NCI-H1105 treated with DMSO at 0.1 percent for 48 hours (cell line): ENCODE results near the gene GSK3B.
"Not testable (repeated sequence)": the region's sequence is repeated elsewhere in the genome, so short reads cannot be mapped to it uniquely, and the experiment has no call there.

Source experiments
- DNase-seq: peaks from one replicate; lab custom pipeline; 2025; lab: John Stamatoyannopoulos, UW

The GSK3B gene

DNA sequence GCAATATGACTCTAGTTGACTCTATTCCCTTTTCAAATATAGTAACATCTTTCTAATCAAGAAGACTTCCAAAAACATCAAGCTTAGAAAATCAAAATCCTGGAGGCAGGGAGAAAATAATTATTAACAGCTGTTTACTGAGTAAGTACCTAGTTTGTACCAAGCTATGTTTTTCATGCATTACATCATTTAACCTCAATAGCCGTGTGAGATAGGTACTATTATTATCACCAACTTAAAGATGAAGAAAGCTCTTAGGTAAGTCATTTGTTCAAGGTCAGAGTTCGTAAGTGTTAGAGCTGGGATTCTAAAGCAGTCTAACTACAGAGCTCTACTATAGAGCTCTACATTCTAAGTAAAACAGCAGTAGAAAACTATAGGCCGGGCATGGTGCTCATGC lies 41.6 kb downstream of the GSK3B start:
- DNase-seq = no peak

DNA sequence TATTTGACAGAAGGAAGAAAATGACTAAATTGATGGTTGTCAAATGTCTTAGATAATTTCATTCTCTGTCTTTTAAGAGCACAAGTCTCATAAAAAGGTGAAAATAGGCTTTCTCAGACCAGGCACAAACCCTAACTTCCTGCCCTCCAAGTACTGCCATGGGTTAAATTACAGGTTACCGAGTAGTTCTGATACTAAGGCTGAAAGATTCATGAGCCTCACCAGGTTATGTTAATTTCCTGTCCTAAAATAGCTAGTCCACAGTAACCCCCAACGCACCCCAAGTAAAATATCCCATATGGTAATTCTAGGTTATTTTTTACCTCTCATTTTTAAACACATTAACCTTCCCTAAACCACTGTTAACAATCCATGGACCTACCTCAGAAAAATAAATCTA lies 42.0 kb downstream of the GSK3B start:
- no peak for DNase-seq

DNA sequence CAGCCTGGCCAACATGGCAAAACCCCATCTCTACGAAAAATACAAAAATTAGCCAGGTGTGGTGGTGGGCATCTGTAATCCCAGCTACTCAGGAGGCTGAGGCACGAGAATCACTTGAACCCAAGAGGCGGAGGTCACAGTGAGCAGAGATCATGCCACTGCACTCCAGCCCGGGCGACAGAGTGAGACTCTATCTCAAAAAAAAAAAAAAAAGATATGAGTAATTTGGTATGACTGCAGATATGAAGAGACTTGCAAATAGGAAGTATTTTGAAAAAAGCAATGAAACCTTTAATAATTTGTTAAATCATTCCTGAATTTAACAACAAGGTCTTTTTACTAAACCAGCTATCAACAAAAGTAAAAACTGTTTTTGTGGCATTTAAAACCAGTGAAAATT lies 42.7 kb downstream of the GSK3B start:
- DNase-seq = not testable (repeated sequence)

DNA sequence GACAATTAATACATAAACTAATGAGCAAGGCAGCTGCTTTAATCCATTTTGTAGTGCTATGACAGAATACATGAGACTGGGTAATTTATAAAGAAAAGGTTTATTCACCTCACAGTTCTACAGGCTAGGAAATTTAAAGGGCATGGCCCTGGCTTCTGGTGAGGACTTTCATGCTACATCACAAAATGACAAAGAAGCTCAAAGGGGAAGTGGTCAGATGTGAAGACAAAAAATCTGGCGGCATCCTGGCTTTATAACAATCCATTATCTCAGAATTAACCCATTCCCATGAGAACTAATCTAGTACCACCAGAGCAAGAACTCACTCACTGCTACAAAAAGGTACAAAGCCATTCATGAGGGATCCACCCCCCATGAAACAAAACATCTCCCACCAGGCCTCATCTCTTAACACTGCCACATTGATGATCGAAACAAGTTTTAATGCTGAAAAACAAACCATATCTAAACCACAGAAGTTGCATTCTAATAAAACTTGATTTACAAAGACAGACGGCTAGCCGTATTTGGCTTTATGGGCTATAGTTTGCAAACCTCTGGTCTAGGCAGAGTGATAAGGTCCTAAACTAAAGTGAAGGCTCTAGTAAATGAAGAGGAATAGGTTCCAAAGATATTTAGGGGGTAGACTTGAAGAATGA lies 44.2 kb downstream of the GSK3B start:
- no peak for DNase-seq

DNA sequence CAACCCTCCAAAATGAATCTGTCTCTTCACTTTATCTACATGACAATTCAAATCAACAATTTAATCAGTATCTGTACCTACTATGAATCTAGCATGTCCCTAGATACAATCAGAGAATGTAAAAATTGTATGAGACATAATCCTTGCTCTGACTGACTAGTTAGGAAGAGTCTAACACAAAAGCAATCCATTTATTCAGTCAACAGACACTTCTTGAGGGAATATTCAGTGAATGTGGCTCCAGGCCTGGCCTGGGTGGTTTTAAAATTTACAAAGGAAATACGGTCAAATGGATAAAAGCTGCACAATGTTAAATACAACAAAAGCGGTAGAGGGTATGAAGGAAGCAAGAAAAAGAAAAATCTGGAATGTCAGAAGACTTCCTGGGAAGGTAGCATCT lies 45.2 kb downstream of the GSK3B start:
- DNase-seq = no peak

DNA sequence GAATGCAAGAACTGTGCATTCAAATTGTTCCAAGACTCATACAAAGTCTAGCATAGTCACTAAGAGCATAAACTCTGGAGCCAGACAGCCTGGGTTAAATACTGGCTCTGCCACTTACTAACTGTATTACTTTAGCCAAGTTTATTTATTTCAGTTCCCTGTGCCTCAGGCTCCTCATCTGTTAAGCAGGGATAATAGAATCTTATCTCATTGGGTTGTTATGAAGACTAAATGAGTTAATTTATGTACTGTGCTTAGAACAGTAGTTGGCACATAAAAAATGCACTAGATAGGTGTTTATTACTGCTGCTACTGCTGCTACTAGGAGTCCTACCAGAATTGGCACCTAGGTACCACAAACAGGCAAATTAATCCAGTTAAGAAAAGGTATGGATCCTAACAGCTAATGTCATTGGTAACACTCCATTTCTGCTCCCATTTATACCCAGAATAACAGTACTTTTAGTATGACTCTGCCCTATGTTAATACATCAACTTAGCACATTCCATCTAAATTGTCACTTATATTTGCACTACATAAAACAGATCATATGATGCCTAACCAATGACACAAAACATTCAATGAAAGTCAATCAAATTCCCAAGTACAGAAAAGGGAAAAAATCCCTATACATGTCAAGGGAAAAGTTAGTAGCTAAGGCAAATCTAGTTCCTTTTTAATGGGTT lies 45.7 kb downstream of the GSK3B start:
- no peak for DNase-seq

DNA sequence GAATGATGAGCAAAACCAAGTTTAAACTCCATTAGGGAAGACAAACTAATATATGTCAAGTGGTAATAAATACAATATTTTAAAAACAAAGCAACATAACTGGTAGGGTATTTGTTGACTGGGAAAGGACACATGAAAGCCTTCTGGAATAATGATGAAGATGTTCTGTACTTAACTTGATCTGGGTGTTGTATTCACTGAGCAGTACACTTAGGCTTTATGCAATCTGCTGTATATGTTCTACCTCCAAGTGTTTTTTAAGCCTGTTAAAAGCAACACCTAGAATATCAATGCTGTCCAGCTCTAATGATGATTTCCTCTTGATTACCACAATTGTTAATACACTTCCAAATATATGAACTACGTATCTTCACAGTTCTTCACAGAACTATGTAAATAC lies 46.6 kb downstream of the GSK3B start:
- DNase-seq = no peak

DNA sequence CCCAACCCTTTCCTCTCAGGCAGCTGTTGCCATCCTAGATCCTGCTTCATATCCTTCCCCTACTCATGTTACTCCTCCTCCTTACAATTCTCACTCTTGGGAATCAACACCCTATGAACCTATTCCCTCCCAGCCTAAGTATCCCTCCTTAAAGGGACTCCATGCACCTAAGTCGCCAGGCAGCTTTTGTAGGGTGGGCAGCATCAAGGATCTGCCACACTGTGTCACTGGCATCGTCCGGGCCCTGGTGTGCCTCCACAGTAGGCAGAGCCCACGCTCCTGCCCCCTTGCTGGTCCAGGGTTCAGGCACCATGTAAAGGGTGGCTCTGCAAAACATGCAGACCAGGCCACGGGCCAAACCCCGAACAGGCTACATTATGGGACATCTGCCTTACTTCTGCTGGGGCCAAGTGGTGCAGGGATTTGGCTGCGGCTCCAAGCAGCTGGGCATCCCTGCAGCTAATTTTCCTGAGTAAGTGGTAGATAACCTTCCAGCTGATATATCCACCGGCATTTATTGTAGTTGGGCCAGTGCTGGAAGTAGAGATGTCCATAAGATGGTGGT lies 53.4 kb downstream of the GSK3B start:
- DNase-seq = no peak

DNA sequence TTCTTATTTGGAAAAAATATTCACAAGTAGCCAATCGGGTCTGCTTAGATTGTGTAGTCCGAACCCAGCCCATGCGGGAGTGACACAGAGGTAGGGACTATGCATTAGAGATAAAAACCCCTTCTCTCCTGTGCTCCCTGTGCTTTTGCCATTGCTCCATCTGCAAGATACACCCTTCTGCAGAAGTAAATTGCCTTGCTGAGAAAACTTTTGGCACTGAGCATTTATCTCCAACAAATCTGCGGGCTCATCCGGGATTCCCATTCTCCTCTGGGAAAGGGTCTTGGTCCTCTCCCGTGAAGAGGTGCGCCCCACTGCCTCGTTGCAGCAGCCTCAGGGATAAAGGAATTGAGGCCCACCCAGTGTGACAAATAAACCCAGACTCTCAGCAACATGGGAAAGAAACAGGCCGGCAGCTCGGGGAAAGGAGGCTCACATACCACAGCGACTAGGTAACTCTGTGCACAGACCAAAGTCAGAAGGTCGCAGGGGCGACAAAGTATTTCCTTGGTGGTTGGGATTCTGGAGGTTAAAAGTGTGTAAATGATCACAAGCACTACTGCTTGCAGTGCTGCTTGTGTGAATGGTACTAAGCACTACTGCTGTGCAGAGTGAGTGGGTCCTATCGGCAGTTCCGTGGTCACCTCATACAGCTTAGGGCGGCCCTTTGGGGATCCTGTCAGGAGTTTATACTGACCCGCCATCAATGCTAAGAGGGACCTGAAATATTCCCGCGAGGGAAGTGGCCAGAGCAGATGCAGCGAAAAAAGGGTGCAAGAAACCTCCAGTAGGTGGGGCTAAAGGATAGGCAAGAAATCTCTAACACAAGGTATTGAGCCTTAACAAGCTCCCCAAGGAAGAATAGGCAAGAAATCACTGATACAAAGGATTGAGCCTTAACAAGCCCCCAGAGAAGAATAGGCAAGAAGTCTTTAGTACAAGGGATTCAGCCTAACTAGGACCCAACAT lies 54.3 kb downstream of the GSK3B start:
- DNase-seq = no peak

DNA sequence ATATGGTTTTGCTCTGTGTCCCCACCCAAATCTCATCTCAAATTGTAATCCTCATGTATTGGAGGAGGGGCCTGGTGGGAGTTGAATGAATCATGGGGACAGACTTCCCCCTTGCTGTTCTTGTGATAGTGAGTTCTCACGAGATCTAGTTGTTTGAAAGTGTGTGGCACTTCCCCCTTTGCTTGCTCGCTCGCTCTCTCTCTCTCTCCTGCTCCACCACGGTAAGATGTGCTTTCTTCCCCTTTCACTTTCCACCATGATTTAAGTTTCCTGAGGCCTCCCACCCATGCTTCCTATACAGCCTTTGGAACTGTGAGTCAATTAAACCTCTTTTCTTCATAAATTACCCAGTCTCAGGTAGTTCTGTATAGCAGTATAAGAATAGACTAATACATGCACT lies 60.7 kb downstream of the GSK3B start:
- DNase-seq = no peak

DNA sequence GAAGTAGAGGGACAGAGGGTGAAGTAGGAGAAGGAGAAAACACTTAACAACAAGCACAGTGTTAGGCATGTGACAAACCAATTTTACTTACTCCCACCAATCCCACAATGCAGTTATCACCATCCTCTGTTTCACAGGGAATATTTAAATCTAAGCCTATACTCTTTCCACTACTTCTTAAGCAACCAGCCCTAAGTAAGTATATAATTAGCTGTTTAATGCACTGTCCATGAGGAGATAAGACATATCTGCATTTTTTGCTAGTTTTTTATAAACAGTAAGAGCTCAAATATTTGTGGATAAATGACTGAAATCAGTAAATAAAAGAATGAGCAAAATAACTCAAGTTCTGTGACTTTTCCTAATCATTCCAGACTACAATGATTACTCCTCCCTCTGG lies 62.7 kb downstream of the GSK3B start:
- no peak for DNase-seq

DNA sequence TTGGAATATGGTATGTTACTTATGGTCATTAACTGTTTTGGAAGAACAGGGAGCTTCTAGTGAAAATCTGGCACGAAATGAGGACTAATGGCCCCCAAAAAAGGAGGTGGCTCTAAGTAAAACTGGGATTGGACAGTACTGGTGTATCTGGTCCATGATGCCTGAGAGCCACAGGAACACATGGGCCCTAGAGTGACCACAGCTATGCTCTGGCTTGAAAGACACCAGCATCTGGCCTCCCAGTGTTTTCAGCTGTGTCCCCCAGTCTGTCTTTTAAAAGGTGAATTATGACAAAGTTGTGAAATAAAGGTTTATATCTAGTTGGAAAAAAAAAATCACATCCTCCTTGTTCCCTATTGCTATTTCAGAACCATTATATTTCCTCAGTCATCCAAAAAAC lies 64.5 kb downstream of the GSK3B start:
- DNase-seq = no peak

DNA sequence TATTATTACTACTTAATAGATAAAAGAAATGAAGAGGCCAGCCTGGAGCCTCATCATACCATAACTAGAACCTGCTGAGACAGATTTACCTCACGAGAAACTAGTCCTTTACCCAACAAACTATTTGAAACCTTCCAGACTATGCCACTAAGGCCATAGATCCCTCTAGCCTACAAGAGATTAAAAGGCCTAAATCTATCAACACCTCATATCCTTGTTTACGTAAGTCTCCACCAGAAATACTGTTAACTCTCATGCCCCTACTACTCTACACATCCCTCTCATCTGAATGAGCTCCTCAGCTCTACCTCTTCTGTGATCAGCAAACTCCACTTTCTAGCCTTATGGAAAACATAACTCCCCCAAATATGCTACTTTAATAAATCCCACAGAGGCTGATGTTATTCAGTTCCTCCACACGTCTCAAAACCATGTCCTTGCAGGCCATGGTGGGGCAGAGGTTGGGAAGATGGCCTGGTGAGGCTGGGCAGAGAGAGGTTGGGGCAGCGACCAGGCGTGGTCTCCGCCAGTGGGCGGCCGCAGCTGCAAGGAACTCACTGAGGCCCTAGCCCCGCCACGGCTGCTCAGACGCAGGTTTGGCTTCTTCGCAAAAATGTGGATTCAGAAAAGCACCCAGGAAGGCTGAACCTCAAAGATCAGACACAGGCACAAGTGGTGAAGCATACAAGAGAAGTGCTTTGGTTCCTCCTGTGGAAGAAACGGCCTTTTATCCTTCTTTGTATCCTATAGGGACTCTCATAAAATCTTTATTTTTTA lies 65.8 kb downstream of the GSK3B start:
- DNase-seq = no peak

DNA sequence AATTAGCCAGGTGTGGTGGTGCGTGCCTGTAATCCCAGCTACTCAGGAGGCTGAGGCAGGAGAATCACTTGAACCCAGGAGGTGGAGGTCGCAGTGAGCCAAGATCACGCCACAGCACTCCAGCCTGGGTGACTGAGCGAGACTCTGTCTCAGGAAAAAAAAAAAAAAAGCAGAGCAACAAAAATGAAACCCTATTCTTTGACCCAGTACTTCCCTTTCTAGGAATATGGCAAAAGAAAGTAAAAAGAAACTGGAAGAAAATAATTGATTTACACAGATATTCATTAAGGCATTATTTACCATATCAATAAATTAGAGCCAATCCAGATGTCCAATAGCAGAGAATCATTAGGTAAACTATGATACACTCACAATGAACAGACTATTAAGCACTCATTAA lies 67.0 kb downstream of the GSK3B start:
- no peak for DNase-seq

DNA sequence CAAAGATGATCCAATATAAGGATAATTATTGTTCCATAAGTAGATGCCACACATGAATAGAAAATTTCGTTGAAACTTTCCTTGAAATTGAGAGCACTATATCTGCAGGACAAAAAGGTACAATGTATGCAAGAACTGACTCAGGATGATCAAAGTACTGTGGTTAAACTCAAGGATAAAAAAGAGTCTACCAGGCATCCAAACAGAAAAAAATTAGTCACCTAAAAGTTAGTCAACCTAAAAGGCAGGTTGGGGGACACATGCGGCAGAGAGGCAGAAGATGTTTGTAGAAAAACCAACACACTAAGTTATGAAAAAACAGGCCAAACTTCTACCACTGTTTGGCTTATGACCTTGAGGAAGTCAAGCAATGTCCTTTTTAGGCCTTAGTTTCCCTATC lies 68.7 kb downstream of the GSK3B start:
- no peak for DNase-seq

DNA sequence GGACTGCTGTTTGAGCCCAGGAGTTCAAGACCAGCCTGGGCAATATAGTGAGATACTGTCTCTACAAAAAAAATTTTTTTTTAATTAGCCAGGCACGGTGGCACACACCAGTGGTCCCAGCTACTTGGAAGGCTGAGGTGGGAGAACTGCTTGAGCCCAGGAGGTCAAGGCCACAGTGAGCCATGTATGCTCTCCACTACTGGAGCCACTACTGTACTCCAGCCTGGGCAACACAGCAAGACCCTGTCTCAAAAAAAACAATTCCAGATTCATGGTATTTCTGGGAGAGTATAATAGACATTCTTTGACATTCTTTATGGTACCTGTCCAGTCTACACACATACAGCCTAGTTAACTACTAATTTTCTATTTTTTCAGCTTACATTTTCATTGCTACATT lies 70.1 kb downstream of the GSK3B start:
- no peak for DNase-seq

DNA sequence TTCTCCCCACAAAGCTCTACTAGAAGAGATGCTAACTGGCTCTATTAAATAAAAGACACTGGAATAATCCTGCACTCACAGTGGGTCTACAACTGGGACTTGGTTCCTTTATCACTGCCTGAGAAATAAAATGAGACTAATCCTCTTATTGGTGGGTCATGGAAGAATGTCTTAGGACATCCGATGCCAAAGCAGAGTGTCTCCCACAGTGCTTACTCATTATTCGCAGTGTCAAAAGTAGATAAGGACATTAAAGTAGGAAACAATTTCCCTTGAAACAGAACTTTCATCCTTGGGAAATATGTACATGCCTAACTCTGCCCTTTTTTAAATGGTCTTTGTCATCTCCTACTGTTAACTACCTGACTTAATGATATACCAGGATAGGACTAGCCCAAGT lies 71.5 kb downstream of the GSK3B start:
- no peak for DNase-seq

DNA sequence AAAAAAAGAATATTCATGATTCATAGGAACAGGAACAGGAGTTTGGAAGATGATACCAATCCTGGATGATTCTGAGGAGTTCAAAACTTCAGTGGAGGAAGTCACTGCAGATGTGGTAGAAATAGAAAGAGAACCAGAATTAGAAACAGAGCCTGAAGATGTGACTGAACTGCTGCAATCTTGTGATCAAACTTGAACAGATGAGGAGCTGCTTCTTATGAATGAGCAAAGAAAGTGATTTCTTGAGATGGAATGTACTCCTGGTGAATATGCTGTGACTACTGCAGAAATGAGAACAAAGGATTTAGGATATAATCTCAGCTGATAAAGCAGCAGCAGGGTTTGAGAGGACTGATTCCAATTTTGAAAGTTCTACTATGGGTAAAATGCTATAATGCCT lies 72.7 kb downstream of the GSK3B start:
- DNase-seq = no peak

DNA sequence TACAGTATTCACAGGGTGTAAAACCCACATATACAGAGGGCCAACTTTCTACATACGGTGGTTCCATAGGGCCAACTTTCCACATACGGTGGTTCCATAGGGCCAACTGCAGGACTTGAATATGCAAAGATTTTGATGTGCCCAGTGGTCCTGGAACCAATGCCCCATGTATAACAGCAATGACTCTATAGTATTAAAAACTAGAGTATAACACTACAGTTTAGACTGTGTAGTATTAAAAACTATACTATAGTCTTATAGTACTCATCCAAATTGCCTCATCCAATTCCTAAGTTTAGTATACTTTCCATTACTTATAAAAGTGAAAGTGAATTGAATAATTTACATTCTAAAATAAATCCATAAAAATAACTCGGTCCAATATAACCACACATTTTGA lies 75.9 kb downstream of the GSK3B start:
- no peak for DNase-seq

DNA sequence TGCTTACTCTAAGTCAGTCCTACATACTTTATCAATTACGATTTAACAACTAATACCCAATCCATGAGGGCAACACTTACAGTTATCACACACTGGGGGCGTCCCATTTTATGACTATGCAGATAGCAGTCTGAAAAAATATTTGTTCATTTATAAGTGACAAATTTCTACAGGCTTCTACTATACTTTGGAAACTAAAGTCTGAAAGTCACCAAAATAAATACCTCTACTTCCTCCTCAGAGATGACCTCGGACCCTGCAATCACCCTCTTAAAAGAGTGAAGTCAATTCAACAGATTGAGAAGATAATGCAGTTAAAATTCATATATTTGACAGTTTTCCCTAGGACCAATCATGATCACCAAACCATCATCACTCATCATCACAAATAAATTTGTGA lies 76.6 kb downstream of the GSK3B start:
- no peak for DNase-seq

DNA sequence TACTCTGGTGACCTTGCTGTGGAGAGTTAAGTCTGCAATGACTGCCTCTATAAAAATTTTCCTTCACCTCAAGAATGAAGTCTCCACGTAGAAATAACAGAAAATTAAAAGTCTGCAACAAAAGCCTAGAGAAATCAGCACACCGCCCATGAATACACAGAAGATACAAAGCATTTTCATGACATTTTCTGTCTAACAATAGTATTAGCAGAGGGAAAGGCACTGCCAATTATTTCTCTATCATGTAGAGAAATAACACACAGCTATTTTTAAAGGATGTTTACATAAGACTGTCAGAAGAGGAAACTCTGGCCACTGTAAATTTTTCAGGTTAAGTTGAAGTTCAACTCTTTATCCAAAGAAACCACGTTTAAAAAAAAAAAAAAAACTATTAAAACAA lies 80.8 kb downstream of the GSK3B start:
- no peak for DNase-seq

DNA sequence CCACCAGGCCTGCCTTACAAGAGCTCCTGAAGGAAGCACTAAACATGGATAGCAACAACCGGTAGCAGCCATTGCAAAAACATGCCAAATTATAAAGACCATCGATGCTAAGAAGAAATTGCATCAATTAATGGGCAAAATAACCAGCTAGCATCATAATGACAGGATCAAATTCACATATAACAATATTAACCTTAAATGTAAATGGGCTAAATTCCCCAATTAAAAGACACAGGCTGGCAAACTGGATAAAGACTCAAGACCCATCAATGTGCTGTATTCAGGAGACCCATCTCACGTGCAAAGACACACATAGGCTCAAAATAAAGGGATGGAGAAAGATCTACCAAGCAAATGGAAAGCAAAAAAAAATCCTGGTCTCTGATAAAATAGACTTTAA lies 88.5 kb downstream of the GSK3B start:
- DNase-seq = not testable (repeated sequence)
